DOHH2 (cell line): Measurements from ENCODE around the gene DMRT1.

Experiments used
- H3F3A ChIP-seq: fragments of 200-600 bp; sonication (generic), shearing (Covaris generic); 2 replicates; pipeline ENCODE4 v1.6.0; 2016; ENCODE audit warnings: antibody characterized with exemption, mild to moderate bottlenecking; ENCODE audit not compliant: control insufficient read depth, insufficient read depth
- H3K27ac ChIP-seq: fragments of 200-600 bp; sonication (generic); 2 replicates; pipeline ENCODE4 v1.5.1; 2014; ENCODE audit warnings: low read depth, mild to moderate bottlenecking, low read length, moderate library complexity
- H3K27me3 ChIP-seq: fragments of 200-600 bp; sonication (generic); 2 replicates; pipeline ENCODE4 v1.6.1; 2014; ENCODE audit warnings: mild to moderate bottlenecking, low read length, mixed read lengths; ENCODE audit not compliant: control insufficient read depth
- H3K36me3 ChIP-seq: fragments of 200-600 bp; sonication (generic); 2 replicates; pipeline ENCODE4 v1.6.1; 2014; ENCODE audit warnings: mild to moderate bottlenecking, low read length, moderate library complexity, mixed read lengths; ENCODE audit not compliant: control insufficient read depth
- H3K4me1 ChIP-seq: fragments of 200-600 bp; sonication (generic); 2 replicates; pipeline ENCODE4 v1.6.1; 2014; ENCODE audit warnings: mild to moderate bottlenecking, low read length, mixed read lengths; ENCODE audit not compliant: control insufficient read depth
- H3K4me2 ChIP-seq: fragments of 200-600 bp; sonication (generic); 2 replicates; pipeline ENCODE4 v1.6.0; 2014; ENCODE audit warnings: mild to moderate bottlenecking, low read length, moderate library complexity
- H3K4me3 ChIP-seq: fragments of 200-600 bp; sonication (generic); 2 replicates; pipeline ENCODE4 v1.5.1; 2014; ENCODE audit warnings: mild to moderate bottlenecking, low read length, mixed read lengths
- H3K79me2 ChIP-seq: fragments of 200-600 bp; sonication (generic); 2 replicates; pipeline ENCODE4 v1.6.1; 2014; ENCODE audit warnings: mild to moderate bottlenecking, low read length, mixed read lengths; ENCODE audit not compliant: control insufficient read depth
- H3K9me2 ChIP-seq: fragments of 200-600 bp; sonication (generic); replicated peaks from 2 replicates; pipeline ENCODE4 v1.6.1; 2014; ENCODE audit warnings: mild to moderate bottlenecking, low read length, mixed read lengths; ENCODE audit not compliant: control insufficient read depth
- H3K9me3 ChIP-seq: fragments of 200-600 bp; sonication (generic); 2 replicates; pipeline ENCODE4 v1.6.1; 2014; ENCODE audit warnings: antibody characterized with exemption, low read length, mixed read lengths; ENCODE audit not compliant: control insufficient read depth, insufficient read depth
- H4K20me1 ChIP-seq: fragments of 200-600 bp; sonication (generic); 2 replicates; pipeline ENCODE4 v1.6.0; 2014; ENCODE audit warnings: low read depth, mild to moderate bottlenecking, antibody characterized with exemption, low read length, moderate library complexity; ENCODE audit not compliant: control insufficient read depth, insufficient read depth
- CTCF ChIP-seq: fragments of 200-600 bp; sonication (generic); IDR thresholded peaks from one replicate; pipeline ENCODE4 v1.5.1; 2014; ENCODE audit warnings: antibody characterized with exemption, mild to moderate bottlenecking, low read depth, low read length; ENCODE audit not compliant: poor library complexity, severe bottlenecking
- EZH2phosphoT487 ChIP-seq: fragments of 200-600 bp; sonication (generic); IDR thresholded peaks from 2 replicates; pipeline ENCODE4 v1.6.1; 2017; ENCODE audit warnings: borderline replicate concordance, mild to moderate bottlenecking, antibody characterized with exemption, low read length, moderate library complexity, mixed read lengths

Gene DMRT1

GRCh38 chr9:1007312-1007711 lies 165.8 kb downstream of the DMRT1 start:
- H3K36me3 ChIP-seq: no peaks in the 10 kb centered on the region
- H3K9me2 ChIP-seq: no peaks in the 10 kb centered on the region
- no peaks in the 10 kb centered on the region for H3F3A ChIP-seq
- peaks cover 7% of the 10 kb centered on the region for H3K4me1 ChIP-seq
- no peak overlapping the region for H3K4me3 ChIP-seq
- H3K27ac ChIP-seq: no peak overlapping the region
- H3K27me3 ChIP-seq: no peaks in the 10 kb centered on the region
- H3K4me2 ChIP-seq: no peak overlapping the region
- H3K9me3 ChIP-seq: no peaks in the 10 kb centered on the region
- H3K79me2 ChIP-seq: no peaks in the 10 kb centered on the region
- TF ChIP-seq EZH2phosphoT487 (no peak), CTCF (no peak)
- H4K20me1 ChIP-seq: no peaks in the 10 kb centered on the region

- H3K79me2 ChIP-seq: no peaks in the 10 kb centered on the region
- no peak overlapping the region for H3K4me3 ChIP-seq
- no peaks in the 10 kb centered on the region for H3F3A ChIP-seq
- peaks cover 7% of the 10 kb centered on the region for H3K4me1 ChIP-seq
- H3K9me3 ChIP-seq: no peaks in the 10 kb centered on the region
- no peaks in the 10 kb centered on the region for H3K27me3 ChIP-seq
- H4K20me1 ChIP-seq: no peaks in the 10 kb centered on the region
- H3K27ac ChIP-seq: no peak overlapping the region
- no peak overlapping the region for H3K4me2 ChIP-seq
- TF ChIP-seq EZH2phosphoT487 (no peak), CTCF (no peak)
- no peaks in the 10 kb centered on the region for H3K36me3 ChIP-seq
- H3K9me2 ChIP-seq: no peaks in the 10 kb centered on the region
Observed at GRCh38 chr9:1008216-1008615, 166.7 kb downstream of the DMRT1 start.

DNA sequence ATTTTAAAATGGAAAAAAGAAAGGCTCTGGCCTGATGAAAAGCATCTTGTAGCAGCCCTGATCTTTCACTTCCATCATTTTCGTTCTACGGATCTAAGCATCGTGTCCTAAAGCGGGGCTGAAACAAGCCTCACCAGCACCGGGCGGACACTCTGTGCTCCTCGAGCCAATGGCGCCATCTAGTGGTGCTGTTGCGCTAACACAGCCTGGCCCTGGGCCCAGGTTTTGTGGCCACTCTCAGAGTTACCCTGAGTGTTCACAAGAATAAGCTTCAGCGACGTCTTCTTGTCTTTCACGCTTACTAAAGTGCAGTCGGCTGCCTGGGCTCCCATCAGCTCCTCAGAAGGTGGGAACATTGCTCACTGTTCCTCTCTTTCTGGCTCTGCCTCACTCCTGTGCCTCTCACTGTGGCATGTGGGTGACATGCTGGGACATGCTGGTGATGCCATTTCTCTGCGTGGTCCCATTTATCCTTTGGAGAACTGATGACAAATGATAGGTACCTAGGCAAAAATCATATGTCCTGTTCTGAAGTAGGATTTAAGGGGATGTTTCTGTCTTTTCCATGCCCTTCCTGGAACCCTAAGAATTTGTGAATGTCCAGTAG lies 167.7 kb downstream of the DMRT1 start:
- H3K9me2 ChIP-seq: no peaks in the 10 kb centered on the region
- no peak overlapping the region for H3K4me3 ChIP-seq
- H3F3A ChIP-seq: no peaks in the 10 kb centered on the region
- no peaks in the 10 kb centered on the region for H3K9me3 ChIP-seq
- H3K27me3 ChIP-seq: no peaks in the 10 kb centered on the region
- no peaks in the 10 kb centered on the region for H4K20me1 ChIP-seq
- peaks cover 7% of the 10 kb centered on the region for H3K4me1 ChIP-seq
- TF ChIP-seq EZH2phosphoT487: no peak
- TF ChIP-seq CTCF: peak; percentile 94
- 0 out of 2 replicates have a peak overlapping the region, but pooled peaks have one; percentile 15 for H3K4me2 ChIP-seq
- H3K79me2 ChIP-seq: no peaks in the 10 kb centered on the region
- no peak overlapping the region for H3K27ac ChIP-seq
- H3K36me3 ChIP-seq: no peaks in the 10 kb centered on the region
